Inflammatory macrophage treated with lipopolysaccharide for 1 hour (primary cell): ENCODE results near the gene MAN1C1.
"Not testable (repeated sequence)": the region's sequence is repeated elsewhere in the genome, so short reads cannot be mapped to it uniquely, and the experiment has no call there.

ENCODE experiments used
- DNase-seq, 2 donors: peaks; one replicate each; pipeline ENCODE4 v3.0.0-alpha.2; 2020 to 2022

MAN1C1 gene

DNA sequence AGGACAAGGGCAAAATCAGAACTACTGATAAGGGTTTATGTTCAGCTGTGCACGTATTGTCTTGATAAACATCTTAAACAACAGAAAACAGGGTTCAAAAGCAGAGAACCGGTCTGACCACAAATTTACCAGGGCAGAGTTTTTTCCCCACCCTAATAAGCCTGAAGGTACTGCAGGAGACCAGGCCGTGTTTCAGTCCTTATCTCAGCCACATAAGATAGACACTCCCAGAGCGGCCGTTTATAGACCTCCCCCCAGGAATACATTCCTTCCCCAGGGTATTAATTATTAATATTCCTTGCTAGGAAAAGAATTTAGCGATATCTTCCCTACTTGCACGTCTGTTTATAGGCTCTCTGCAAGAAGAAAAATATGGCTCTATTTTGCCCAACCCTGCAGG is 19.6 kb downstream of the MAN1C1 start:
- DNase-seq, result not testable (repeated sequence)

DNA sequence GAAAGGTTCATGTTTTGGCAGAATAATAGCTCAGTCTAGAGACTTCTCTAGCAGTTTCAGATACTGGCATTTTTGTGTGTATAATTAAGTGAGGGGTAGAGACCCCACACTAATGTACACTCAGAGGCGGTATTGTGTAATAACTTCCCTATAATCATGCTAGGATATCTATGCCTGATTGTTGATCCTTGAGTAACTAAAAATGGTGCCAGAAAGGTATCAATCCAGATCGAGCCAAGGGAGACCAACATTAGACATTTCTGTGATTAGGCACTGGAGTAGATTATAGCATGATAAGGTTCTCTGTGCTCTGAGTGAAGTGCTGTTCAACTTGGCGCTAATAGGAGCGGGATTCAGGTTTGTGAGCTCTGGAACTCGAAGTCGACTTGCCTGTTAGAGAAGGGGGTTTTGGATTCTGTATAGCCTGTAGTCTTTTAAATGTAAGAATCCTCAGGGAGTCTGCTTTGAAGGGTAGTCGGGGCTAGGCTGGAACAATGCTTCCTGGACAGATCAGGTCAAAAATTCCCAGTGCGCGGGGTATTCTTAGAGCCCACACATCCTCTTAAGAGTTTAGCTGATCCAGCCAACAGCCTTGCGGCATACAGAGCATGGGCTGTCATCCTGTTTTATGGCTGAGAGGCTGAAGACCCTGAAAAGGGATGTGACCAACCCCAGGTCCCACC is 24.2 kb downstream of the MAN1C1 start:
- DNase-seq, result no peak

DNA sequence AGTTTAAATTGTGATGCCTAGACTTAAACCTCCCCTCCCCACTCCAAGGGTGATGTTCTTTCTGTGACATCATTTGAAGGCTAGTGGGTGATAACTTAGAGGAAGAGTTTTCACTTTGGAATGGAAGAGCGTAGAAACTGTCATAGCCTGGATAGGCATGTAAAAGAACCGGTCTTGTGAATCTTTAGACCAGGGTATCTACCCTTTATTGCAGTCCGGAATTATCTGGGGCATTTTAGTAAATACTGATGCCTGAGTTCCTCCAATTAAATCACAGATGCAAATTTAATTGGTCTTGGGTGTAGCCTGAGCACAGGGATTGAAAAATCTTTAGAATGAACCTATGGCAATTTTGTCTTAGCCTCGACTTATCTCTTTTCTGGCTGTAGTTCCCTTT is 24.7 kb downstream of the MAN1C1 start:
- no peak for DNase-seq

DNA sequence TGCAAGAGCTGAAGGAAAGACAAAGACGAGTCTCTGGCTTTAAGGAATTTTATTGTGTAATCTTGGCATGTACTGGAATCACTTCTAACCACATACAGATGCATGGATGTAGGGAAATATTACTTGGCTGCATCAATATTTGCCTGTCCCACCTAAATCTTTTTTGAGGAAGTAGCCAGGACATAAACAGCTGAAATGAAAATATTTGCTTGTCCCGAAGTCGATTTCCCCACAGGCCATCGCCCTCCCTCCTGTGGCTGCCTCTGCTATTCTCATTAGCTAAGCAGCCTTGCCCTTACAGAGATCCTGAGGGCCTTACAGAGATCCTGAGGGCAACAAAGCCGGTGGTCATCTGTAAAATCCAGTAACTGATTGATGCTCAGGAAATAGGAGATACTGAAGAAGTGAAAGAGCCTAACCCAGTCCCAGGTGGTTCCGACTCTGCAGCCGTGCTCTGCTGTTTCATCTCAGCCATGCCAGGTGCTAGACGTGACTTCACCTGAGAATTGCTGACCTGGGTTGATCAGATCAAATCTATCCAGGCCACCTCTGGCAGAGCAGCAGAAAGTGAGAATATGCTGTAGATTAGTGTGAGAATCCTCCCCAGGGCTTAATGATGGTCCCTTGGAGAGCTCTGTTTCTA is 25.5 kb downstream of the MAN1C1 start:
- DNase-seq, result no peak

DNA sequence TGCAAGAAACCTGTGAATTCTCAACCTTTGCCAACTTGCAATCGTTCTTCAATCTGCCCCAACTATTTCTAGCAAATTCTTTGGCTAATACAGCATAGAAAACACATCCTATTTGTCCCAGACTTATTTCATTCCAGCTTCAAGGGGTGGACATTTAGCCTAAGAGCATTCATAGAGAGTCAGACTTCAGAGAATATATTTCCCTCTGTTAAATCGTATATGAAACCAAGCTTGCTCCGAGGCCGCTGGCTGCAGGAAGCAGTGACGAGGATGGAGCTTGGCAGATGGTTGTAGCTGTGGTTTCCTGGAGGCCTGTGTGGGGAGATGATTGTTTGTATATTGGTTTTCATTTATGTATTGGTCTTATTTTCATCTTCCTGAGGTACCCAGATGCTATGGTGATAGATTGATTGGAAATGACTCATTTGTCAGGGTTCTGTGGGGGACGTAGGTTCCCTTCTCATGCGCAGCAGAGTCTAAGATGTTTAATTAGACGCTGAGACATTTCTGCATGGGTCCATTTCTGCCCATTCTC is 26.1 kb downstream of the MAN1C1 start:
- DNase-seq, result no peak

DNA sequence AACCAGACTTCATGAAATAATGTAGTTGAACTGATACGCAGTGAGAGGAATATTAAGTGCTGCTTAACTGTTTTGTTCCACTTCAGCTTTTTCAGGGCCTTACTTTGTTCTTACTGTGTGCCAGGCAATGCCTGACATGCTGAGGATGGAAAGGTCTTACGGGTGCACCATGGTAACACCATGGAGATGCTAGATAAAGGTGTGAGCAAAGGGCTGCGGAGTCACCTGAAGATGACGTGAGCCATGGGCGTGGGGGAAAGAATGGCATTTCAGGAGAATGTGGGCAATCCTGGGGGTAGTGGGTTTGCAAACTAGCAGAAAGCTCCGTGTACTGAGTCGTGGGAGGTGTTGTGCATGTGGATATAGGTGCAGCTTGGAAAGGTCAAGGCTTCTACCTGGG is 27.3 kb downstream of the MAN1C1 start:
- DNase-seq, result no peak

DNA sequence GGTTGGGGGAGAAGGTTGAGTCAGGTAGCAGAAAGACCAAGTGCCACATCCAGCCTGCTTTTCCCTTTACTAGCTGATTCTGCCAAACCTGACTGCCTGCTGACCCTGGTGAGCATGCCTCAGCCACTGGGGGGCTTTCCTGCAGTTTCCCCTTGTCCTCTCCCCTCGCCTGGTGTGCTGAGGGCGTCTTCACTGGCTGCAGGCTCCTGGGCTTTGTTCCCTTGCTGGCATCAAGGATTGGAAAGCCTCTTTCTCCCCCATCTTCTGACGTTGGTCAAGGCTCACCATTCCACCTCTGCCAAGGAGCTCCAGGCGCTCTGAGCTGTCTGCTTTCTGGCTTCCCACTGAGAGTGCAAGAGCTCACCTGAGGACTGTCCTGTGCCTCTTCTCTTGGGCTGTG is 28.4 kb downstream of the MAN1C1 start:
- no peak for DNase-seq

DNA sequence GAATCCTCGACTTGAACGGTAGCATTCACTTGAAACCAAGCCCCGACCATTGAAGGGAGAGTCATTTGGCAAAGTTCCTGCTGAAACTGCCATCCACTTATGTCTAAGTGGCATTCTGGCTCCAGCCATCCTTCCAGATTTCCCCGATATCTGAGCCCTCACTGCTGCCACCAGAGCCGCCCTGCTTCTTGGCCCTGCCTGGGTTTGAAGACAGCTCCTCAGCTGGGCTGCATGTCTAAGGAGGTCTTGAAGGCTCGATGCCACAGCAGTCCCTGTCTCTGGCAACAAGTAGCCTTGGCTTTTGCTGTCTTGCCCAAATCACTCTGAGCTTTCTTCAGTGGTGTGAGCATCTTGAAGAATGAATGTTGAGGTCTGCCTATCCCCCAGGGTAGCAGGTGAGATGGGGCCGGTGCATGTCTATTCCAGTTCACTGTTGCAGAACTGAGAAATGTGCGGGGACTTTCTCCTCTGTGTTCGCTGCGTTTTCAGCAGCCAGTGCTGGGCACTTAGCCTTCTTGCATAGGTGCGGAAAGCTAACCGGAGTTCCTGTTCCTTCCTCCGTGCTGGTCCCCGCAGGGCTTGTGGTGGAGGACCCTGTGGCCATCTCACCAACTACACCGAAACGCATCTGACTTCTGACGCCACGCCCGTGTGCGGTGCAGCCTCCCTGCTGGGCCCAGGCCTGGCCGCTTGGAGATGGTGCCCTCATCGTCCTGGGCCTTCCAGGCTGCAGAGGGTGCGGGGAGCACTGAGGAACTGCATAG is 29.2 kb downstream of the MAN1C1 start:
- DNase-seq, result no peak

DNA sequence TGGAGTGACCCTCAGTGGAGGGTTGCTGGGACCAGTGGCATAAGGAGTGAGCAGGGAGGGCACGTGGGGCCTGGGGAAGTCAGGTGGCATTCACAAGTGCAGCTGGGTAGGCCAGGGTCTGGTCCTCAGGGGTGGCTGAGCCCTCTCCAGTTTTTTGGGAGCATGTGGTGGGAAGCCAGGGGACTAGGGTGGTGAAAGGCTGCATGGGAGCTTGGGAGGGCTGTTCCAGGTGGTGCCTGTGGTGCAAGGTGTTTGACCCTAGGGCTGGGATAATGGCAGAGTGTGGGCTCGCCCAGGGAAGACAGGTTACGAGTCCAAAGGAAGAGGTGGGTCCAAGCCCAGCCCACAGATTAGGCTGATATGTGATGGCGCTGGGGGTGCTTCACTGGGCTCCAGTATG is 30.5 kb downstream of the MAN1C1 start:
- DNase-seq, result no peak

DNA sequence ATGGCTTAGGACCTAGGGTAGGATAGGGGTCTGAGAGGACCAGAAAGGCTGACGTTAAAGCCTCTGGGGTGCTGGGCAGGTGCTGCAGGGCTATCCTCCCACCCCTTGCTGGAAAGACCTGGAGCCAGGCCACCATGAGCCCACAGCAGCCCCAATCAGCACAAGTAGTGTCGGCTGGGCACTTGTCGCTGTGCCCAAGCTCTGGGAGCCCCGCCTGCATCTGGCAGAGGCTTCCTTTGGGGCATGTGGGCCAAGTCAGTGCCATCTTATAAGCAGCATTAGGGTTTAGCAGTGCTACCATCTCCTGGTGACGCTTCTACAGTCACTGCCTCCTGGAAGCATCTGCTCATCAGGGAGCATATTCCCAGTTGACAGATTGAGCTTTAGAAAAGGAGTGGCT is 31.3 kb downstream of the MAN1C1 start:
- no peak for DNase-seq

DNA sequence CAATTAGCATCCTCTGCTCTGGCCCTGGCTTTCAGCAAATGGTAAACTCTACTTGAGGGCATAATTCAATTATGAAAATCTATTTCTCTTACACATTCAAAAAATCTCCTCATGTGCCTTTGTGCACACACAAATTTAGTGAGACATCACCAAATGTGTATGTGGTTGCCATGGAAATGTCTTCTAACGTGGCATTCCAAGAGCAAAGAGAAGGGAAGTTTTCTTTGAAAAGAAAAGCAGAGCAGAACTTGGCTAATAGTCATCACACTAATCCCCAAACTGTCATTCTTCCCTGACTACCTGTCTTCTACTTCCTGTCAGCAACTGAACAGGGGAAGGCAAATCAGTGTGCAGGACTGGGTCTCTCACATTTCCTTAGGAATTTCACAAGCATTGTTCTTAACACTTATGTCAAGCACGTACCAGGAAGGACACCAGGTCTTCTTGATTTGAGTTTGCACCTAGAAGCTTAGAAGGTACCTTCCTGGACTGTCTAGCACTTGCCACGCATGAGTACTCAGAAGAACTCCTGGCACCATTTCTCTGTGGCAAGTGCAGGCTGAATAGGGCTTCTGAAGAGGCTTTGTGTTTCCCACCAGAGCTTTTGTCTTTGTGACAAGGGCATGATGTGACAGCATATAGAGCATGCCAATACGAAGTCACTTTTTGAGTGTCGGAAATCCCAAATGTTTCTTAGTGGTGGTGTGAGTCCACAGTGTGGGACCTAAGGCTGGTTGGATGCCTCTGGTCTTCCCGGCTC is 32.3 kb downstream of the MAN1C1 start:
- DNase-seq, result no peak

DNA sequence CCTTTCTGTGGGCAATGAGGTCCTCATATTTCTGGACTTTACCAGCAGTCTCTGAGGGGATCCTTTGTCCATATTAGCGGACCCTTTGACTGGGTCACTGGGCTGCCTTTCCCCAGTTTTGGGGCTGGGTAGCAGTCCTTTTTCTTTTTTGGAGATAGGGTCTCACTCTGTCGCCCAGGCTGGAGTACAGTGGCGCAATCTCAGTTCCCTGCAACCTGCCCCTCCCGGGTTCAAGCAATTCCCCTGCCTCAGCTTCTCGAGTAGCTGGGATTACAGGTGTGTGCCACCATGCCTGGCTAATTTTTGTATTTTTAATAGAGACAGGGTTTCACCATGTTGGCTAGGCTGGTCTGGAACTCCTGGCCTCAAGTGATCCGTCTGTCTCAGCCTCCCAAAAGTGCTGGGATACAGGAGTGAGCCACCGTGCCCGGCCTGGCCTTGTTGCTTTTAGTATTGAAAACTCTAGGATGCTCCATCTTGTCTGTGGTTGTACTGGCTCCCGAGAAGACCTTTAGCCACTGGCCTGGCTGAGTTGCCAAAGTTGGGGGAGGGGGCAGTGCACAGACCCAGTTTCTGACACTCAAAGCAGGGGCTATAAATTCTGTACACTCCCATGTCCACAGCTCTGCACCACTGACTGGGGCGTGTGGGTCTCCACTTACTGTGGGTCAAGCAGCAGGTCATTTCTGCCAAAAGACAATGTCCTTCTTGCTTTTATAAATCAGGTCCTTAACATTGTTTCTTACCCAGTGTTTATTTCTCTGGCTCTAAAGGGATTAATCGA is 33.1 kb downstream of the MAN1C1 start:
- DNase-seq, result no peak

DNA sequence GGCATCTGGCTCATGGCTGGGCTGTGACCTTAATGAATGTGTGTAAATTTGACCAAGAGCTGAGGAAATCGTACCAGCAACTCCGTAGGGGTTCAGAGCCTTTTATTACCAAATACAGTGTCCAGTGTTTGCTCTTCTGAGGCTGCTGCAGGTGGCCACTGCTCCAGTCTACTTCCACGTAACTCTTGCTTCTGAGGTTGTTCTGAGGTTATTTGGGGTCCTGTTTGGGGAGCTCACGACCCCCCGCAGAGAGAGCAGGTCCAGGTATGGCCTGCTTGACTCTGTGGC is 33.6 kb downstream of the MAN1C1 start:
- DNase-seq, result no peak

DNA sequence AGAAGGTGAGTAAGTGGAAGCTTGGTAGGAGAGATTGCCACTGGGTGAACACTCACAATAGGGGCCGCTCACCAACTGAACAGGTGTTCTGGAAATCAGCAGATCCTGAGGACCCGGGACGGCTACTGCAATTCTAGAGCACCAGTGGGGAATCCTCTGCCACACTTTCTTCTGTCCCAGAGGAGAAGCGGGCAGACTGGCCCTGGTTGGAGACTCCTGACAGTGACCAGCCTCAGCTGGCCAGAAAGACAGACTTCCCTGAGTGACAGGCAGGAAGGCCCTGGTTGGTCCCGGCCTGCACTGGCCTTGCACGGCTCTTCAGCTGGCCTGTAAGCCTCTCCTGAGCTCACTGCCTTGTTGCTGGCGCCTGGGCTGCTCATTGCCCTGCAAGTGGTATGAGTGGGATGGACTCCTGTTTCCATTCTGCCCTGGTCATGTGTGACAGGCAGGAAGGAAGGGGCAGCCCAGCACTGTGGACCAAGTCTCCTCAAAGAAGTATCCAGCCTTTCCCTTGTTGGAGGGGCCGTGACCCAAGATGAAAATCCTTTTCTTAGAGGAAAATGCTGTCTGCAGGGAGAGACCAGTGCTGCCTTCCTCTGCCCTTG is 34.5 kb downstream of the MAN1C1 start:
- DNase-seq, result no peak

DNA sequence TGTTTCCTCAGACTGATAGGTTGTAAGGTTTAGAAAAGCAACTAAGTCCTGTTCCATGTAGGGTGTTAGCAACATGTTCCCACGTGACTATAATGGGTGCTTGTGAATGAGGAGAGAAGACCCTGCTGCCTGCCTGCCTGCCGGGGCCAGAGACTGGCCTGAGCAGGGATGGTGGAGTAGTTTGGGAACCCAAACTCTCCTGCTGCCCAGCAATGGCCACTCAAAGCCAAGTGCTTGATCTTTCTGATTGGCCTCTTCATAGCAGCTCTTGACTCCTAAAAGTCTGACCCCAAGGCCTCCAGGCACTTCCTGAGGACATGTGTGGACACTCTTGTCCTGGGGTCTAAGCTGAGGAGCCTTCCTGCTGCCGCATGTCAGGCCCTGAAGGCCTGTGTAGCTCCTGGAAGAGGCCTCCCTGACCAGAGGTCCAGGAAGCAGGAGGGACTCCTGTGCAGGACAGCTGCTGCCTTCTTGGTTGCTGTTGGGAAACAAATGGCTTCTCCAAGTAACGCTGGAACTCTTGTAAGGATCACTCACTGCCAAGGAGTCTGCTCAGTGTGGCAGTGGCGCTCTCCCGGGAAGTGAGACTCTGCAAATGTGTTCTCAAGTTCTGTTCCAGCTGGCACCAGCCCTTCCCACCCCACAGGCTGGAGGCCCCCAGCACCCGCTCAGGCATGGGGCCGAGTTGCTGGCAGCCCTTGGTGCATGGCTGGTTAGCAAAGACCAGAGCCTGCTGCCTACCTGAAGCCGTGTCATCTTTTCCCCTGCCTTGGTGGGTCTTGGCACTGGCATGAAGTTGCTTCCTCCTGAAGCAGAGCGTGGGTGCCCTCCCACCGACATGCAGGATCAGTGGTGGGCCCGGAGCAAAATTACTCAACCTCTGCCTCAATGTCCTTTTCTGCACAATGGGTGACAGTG is 35.5 kb downstream of the MAN1C1 start:
- DNase-seq, result no peak

DNA sequence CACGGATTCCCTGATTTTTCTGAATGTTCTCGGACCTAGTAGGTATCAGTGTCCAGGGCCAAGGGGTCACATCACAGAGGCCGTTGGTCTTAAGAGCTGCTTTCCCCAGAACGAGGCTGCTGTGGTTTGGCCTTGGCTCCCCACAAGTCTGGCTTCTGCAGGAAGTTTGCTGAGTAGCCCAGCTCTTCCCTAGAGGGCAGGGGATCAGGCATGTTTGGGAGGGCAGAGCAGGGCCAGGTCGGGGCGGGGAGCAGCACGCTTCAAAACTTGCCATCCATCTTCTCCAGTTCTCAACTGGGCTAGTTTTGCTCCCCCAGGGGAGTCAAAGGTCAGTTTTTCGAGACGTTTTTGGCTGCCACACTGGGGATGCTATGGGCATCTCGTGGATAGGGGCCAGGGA is 37.0 kb downstream of the MAN1C1 start:
- no peak for DNase-seq

DNA sequence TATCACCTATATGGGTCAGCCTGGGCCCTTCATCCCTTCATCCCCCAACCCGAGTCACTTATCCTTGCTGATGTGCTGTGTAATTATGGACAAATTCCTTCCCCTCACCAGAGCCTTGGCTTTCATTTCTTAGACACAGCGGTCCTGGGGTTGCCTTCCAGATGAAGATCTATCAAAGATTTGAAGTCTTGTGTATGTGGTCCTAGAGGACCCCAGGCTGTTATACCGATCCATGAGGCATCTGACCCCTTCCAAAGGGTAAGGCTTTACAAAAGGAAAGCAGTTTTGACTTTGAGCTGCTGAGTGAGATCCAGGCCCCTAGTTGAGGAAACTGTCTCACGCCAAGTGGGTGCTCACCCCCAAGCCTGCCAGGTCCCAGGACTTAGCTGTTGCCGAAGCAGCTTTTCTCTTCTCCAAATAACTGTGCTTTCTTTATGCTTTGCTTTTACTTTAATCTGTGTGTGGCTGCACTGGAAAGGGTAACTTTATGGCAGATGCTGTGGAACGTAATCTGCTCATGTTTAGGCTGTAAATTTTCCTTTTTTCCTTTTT is 37.6 kb downstream of the MAN1C1 start:
- no peak for DNase-seq

DNA sequence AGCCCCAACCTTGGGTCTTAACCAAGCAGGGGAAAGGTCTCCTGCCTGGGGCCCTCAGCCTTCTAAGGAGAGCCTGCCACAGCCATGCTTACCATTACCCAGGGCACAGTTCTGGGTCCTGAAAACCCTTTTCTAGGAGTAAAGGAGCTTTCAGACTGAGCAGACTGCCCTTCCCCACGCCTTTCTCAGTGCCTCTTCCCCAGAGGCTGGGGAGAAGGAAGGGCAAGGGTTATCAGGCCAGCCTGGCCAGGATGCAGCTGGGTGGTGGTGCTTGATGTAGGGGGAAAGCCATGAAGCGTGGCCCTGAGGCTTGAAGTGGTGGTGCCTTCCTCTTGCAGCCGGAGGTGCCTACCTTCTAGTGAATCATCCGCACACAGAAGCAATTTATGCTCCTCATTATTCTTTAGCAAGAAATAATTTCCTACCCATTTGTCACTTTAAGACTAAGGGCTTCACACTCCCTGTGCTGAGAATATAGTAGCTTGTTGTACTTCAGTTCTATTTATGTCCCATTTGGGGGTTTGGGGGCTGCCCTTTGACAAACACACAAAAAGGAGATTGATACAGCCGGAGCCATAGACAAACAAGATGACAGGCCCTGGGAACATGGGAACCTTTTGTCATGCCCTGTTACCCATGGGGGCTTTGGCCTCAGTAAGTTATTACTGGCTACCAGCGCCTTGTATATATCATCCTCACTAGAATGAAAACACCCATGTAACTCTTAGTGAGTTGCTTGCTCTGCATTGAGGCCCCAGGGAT is 40.7 kb downstream of the MAN1C1 start:
- no peak for DNase-seq

DNA sequence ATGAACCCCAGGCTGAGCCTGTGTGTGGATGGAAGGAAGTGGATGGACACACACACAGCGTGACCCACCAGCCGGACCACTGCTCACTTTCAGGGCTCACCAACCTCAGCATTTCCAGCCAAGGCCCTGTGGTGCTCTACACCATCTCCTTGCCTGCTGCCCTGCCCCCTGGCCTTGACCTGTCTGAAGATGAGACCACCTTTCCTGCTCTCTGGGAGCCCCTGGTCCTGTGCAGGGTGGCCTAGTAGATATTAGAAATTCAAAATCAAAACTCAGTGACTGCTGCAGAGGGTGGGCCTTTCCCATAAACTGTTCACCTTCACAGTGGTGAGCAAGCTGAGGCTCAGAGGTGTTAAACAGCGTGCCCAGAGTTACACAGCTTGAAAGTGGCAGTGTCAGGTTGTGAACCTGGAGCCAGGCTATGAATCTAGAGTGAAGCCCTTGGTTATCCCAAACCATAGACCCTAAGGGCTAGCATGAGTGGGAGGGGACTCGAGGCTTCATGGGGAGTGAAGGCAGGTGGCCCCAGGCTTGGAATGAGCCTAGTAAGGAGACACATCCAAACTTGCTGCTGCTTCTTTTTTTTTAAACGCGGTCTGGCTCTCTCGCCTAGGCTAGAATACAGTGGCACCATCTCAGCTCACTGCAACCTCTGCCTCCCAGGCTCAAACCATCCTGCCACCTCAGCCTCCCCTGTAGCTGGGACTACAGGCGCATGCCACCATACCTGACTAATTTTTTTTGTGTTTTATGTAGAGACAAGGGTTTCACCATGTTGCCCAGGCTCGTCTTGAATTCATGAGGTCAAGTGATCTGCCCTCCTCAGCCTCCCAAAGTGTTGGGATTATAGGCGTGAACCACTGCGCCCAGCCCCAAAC is 41.5 kb downstream of the MAN1C1 start:
- DNase-seq, result no peak
